Glomerular endothelial cell (primary cell): ENCODE measurements around the gene PLAAT3. TPM values are rescaled to one million over a fixed set of nuclear protein-coding genes. Genes with fewer than 3 reads are reported as not detected.
"Not testable (repeated sequence)": the region's sequence is repeated elsewhere in the genome, so short reads cannot be mapped to it uniquely, and the experiment has no call there.

Experiments
- DNase-seq: peaks from one replicate; pipeline ENCODE4 v3.0.0-alpha.2; 2011; ENCODE audit warnings: low read depth, low spot score; ENCODE audit errors: extremely low read depth
- total RNA-seq: library from RNA; depleted of rRNA; stranded (reverse); fragments of >200 nt; gene quantifications from 2 replicates; pipeline ENCODE4 v1.2.3, GENCODE V29; 2015

The PLAAT3 gene
- 21.7 and 44.8 TPM in 2 replicates for total RNA-seq

- no peak for DNase-seq
These were observed at the start of gene PLAAT3 for GRCh38 chr11:63614136-63614671. Gene PLAAT3 (minus strand): TSS chr11:63614433. CDS start chr11:63614014, 419 bp downstream.

- no peak for DNase-seq
These were observed 49.6 kb upstream of the PLAAT3 start for GRCh38 chr11:63663809-63664208.

- DNase-seq: no peak
These were observed 46.7 kb upstream of the PLAAT3 start for GRCh38 chr11:63660972-63661371.

DNA sequence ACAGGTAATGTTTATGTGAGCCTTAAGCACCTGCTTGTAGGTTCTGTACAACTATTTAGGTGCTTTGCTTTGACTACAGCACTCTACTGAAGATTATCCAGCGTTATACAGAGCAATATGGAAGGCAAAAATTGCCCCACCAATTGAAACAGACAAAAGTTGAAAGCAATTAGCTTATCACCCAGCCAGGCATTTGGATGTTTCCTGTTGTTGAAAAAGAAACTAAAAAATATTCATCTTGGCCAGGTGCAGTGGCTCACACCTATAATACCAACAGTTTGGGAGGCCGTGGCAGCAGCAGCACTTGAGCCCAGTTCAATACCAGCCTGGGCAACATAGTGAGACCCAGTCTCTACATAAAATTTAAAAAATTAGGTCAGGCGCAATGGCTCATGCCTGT lies 38.4 kb upstream of the PLAAT3 start:
- no peak for DNase-seq

GRCh38 chr11:63643205-63643604 lies 29.0 kb upstream of the PLAAT3 start:
- no peak for DNase-seq

- DNase-seq: no peak
These were observed 27.5 kb upstream of the PLAAT3 start for GRCh38 chr11:63641727-63642126.

DNA sequence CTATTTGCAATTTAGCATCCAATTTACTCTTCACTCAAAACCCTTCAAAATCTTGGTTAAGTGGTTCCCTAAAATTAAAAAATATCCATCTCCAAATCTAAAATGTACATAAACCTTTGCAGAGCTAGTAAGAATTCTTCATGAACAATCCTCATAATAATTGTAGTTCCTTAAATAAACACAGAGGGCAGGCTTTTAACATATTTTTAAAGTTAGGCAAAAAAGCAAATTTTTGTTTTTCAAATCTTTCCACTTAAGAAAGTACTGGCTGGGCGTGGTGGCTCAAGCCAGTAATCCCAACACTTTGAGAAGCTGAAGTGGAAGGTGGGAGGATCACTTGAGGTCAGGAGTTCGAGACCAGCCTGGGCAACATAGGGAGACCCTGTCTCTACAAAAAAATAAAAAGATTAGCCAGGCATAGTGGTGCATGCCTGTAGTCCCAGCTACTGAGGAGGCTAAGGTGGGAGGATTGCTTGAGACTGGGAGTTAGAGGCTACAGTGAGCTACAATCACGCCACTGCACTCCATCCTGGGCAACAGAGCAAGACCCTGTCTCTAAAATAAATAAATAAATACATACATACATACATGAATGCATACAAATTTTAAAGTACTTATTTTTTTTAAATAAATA lies 25.1 kb upstream of the PLAAT3 start:
- DNase-seq: no peak

DNA sequence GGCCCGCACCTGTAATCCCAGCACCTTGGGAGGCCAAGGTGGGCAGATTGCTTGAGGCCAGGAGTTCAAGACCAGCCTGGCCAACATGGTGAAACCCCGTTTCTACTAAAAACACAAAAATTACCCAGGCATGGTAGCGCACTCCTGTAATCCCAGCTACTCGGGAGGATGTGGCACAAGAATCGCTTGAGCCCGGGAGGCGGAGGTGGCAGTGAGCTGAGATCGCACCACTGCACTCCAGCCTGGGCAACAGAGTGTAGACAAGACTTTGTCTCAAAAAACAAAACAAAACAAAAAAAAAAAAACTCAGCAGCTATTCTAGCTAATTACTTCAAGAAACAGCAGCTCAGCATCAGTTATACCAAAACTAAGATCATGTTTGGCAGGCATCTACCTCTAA lies 24.2 kb upstream of the PLAAT3 start:
- DNase-seq: not testable (repeated sequence)

DNA sequence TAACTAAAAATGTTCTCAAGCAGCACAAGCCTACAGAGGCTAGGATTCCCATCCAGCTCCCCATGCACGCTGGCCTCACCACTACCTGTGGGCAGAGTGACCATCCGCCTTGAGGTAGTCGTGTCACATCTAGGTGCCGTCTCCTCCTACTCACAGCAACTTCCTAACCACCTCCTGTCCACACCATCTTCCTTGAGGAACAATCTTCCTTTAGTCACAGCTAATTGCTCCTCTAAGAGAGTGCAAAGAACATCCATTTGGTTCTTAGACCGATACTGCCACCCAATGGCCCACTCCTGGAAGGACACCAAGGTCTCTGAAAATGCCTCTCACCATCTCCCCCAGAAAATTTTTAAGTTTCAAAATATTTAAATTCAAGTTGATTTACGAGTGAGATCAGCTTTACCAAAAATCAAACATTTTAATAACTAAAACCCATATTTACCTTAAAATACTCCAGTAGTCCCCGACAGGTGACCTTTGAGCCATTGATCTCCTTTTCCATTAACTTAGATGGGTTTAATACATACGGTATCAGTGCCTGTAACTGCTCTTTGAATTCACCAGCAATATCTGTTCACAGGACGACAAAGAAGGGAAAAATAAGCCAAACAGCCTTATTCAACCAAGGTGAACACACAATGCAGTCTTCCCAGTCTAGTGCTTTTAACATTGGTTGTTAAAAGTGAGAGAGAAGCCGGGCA lies 21.7 kb upstream of the PLAAT3 start:
- DNase-seq: peak; percentile 16

DNA sequence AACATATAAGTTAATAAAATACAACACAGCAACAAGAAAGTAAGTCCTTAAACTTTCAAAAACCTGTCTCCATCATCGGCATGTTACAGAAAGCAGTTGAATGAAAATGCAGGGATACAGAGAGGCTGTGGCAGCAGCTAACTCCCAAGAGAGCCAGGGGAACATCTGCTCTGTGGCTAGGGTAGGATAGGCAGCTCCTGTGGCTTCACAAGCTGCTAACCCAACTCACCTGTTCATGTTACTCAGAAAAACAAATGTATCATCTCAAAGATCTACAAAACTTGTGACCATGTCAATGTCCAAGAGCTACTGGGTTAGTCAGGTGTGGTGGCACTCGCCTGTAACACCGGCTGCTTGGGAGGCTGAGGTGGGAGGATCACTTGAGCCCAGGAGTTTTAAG lies 15.2 kb upstream of the PLAAT3 start:
- DNase-seq: no peak

- no peak for DNase-seq
These were observed 9.4 kb upstream of the PLAAT3 start for GRCh38 chr11:63623513-63624140.

DNA sequence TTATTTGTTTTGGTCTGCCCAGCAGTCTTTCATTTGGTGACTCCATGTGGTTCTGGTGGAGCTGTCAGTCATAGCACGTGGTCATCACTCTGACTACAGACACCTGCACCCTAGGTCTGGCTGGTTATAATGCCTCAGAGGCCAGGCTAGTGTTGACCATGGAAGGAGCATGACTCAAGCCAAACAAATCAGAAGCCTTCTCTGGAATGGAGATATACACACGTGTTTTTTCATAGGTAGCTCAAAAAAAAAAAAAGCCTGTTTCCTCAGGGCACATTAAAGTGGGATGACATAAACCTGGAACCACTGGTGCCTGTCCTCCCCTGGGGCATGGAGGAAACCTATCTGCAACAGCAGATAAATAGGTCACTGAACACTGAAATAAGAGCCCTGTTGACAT lies 8.1 kb upstream of the PLAAT3 start:
- DNase-seq: no peak

DNA sequence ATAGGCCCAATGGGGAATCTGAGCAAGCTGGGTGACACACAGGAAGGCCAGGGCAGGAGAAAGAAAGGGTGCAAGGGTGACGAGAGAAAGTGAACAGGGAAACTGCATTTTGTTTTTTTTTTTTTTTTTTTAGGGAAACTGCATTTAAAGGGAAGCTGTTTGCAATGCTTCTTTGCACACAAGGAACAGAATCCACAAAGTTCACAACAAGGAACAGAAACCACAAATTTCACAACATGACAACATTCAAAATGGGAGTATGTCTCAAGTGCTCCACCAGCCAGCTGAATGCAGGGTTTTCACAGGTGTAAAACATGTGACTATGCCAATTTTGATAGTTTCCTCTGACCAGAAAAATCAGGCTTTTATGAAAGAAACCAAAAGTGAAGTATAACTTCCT lies 6.8 kb upstream of the PLAAT3 start:
- no peak for DNase-seq

DNA sequence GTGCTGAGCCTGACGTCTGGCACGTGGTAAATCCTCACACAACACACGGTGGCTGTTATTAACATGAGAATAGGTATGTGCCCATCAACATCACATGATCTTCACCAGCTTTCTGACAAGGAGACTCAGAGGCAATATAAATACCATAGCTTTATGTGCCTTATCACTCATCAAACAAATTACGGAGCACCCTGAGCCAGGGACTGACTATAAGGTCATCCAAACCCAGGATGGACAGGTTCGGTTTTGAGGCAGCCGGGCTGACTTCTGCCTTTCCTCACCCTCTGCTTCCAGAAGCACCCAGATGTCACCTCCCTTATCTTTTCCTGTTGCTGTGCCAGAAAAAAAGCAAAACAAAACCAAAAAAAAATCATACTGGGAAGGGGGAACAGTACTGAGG lies 5.7 kb upstream of the PLAAT3 start:
- no peak for DNase-seq

DNA sequence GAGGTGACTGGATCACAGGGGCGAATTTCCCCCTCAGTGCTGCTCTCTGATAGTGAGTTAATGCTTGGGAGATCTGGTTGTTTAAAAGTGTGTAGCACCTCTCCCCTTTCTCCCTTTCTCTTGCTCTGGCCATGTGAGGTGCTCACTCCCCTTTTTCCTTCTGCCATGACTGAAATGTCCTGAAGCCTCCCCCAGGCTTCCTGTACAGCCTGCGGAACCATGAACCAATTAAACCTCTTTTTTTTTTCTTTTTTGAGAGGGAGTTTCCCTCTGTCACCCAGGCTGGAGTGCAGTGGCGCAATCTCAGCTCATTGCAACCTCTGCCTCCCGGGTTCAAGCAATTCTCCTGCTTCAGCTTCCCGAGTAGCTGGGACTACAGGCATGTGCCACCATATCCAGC lies 3.5 kb upstream of the PLAAT3 start:
- DNase-seq: not testable (repeated sequence)

GRCh38 chr11:63616953-63617352 lies 2.7 kb upstream of the PLAAT3 start:
- DNase-seq: no peak

GRCh38 chr11:63613517-63614135 lies 607 bp downstream of the PLAAT3 start:
- DNase-seq: no peak

- DNase-seq: no peak
These were observed 2.1 kb downstream of the PLAAT3 start for GRCh38 chr11:63612181-63612580.

GRCh38 chr11:63611395-63611747 lies 2.9 kb downstream of the PLAAT3 start:
- DNase-seq: no peak

DNA sequence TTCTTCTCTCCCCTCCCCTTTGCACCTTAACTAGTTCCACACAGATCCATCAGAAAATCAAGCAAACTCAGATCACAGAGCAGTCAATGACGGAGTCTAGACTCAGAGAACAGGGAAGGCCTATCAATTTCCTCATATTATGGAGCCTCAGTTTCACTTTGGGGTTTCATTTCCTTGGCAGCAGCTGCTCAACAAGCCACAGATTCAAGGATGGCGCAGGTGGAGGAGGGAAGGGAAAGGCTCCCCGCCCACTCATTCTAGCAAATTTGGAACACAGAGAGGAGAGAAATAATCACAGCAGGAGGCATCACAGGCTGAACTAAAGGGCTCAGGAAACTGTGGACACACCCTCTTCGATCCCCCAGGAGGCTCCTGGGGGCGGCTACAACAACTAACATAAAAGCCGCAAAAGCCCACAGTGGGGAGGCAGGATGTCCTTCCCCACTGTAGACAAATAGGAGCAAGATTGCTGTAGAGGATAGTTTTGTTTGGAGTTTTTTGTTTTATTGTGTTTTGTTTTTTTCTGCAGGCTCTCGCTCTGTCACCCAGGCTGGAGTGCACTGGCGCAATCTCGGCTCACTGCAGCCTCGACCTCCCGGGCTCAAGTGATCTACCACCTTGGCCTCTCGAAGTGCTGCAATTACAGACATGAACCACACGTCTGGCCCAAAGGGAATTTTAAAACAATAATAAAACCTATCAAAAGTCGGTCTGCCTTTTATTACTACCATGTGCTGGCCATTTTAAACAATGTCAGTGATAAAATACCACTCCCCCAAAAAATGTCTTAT lies 3.4 kb downstream of the PLAAT3 start:
- DNase-seq: no peak
